NCI-H128 (cell line): ENCODE measurements around the gene CSNK2B.
"Not testable (repeated sequence)": the region's sequence is repeated elsewhere in the genome, so short reads cannot be mapped to it uniquely, and the experiment has no call there.

Experiments used
- DNase-seq: peaks from one replicate; lab custom pipeline; 2025; ENCODE audit not compliant: unreplicated experiment; lab: John Stamatoyannopoulos, UW

Gene CSNK2B

DNA sequence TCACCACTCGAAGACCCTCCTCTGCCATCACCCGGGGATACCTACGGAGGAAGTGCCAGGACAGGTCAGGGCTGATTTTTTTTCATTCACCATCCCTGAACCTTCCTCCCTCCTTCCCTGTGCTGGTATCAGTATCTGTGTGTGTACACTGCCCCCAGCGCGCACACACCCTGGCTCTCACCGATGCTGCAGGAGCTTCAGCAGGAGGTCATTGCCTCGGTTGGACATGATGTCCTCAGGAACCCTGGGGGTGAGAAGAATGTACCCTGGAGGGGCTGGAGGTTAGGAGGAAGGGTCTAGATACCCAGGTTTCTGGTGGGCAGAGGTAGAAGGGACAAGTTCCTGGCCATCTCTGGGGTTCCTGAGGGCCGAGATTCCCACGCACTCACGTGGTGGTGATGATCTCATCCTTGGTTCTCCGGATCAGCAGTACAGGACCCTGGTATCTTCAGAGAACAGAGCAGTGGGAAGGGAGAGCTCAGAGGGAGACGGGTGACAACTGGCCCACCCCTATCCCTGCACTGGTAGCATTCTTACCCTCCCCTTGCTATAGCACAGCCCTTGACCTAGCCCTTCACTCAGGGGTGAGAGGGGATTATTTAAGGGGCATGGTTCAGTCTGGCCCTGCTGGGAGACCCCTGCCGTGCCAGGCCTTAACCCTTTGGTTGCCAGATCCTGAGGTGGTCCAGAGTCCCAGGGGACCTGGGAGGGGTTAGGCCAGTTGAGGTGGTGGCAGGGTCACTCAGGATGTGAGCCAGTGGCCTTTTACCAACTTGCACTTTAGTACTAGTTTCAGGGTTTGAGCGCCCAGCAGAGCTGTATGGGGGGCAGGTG lies 22.2 kb downstream of the CSNK2B start:
- DNase-seq = no peak

DNA sequence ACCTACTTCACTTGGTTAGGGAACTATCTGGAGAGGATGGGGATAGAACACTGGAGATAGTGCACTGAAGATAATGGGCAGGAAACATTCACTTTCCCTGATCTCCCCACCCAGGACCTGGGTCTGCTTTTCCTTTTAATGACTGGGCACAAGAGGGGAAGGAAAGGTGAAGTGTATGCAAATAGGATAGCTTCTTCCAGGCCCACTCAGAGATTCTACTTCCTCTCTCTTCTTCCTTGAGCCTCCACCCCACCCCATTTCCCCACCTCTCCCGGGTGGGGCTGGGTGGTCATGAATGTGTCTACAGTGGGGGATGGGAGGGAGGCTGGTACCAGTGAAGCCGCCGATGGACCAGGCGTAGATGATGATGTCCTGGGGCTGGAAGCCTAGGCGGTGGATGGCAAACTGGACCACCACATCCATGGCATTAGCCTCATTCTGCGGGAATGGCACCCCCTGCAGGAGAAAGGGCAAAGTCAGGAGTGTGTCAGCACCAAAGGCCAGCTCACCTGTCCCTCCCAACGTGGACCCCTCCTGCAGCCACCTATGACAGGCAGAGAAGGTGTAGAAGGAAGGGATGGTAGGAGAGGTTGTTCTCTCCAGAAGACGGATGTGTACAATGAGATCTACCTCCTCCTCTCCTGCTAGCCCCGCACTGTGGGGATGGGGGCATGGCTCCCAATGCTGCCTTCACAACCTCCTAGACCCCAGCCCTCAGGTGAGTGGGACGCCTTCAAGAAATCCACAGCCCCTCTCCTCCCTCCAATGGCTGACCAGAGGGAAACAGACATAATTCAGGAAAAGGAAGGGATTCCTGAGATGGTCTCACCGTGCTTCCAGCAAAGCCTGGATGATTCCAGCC lies 23.6 kb downstream of the CSNK2B start:
- no peak for DNase-seq

DNA sequence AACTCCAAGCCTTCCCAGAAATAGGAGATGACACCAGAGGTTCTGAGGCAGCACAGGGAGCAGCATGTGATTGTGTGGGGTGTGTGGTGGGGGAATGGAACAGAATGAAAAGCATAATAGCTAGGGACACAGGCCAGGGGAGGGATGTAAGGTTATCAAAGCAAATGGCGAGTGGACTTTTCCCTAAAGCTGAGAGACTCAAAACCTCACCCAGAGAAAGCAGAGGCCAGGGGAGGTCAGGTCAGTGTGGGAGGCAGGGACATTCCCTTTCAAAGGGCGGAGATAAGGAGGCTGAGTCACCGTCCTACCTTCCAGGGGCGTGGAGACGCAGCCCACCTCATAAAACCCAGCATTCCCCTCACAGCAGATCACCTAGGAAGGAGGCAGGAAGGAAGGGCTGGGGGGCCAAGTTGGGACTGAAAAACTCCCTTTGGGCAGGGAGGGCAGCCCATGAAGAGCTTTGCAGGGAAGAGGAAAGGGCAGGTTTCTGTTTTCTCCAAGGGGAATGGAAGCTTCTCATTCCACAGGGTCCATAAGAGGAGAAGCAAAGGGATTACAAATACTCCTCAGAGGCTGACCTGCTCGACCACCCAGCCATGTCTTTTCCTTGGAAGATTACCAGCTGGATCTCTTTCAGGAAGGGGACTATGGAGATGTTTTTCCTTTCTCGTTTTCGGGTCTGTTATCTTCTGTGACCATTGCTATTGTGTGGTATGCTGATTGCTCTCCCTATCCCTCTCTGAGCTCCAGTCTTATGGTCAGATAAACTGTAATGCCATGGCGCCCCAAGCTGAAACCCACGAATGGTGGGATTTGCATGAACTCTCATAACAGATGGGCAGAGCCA lies 24.6 kb downstream of the CSNK2B start:
- DNase-seq = no peak

DNA sequence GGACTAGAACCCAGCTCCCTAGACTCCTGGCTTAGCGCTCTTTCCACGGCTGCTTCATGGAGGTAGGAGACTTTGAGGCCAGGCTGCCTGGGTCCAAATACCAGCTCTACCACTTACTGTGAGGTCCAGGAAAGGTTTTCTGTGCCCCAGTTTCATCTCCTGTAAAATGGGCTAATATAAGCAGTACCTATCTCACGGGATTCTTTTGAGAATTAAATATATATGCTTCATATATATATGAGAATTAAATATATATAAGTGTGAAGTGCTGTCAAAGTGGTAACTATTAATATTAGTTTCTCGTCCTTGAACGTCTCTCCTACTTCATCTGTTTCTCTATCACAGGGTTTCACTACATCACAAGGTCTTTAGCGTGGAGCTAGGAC lies 25.2 kb downstream of the CSNK2B start:
- DNase-seq = no peak

DNA sequence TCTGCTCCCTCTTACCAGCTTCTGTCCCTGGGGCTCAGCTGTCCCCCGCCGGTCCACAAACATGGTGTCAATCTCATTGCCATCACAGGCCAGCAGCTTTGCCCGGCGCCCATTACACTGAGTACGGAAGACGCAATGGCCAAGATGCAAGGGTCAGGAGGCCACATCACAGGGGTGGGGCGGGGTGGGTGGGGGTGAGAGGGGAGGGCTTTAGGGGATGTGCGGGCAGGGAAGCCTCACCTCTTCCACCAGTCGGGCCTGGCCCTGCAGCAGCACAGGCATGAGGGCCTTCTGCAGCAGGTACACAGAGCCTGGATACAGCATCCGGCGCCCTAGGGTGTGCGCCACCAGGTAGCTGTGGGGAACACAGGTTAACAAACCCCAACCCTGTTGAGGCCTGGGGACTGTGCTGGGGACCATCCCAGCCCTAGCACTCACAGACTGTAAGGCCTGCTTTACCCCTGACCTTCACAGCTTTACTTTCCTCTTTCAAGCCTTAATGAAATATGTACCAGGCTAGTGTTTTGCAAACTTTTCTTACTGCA lies 25.8 kb downstream of the CSNK2B start:
- no peak for DNase-seq

DNA sequence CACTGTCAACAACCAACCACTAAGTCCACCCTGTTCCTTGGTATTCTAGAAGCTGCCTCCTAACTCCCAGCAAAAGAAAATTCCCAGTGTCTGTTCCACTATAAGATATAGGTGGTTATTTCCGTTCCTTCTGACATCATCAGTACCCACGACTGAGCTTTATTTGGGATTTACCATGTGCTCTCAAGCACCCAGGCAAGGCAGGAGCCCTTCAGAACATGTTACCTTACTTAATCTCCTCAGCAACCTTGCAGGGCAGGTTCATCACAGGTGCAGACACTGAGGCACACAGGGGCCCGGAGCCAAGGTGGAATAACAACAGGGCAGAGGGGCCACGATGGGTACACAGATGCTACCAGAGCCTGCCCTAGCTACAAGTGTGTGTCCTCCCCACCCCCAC lies 26.5 kb downstream of the CSNK2B start:
- DNase-seq = no peak

DNA sequence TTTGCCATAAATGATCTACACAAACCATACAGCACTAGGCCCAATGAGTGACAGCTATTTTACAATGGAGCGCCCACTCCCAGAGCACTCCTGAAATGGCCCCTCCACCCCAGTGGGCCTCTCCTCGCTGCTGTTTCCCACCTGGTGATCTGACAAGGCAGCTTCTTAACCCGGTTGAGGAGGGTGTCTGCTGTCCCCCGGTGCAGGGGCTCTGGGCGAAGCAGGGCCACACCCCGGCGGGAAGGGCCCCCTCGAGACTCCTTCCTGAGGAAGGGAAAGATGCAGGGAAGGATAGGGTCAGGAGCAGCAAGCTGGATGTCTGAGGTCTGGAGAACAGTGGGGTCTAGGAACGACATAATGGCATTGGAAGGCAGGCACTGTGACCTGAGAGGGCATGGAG lies 27.0 kb downstream of the CSNK2B start:
- DNase-seq = no peak

GRCh38 chr6:31693535-31693934 lies 27.7 kb downstream of the CSNK2B start:
- no peak for DNase-seq

DNA sequence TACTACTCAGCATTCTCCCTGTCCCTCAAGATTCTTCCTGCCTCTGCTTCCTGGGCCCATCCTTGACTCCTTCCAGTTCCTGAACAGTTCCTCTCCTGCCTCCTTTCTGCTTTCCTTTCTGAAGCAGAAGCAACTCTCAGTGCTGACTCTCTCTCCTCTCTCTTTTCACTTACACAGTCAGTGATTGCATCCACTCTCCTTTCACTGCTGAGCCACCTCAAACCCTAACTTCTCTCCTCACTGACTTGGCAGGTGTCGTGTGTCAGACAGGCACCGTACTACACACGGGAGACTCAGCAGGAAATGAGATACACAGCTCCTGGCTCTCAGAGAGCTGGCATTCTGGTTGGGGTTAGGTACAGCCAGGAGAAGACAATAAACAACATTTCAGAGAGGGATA lies 31.7 kb downstream of the CSNK2B start:
- DNase-seq = no peak

DNA sequence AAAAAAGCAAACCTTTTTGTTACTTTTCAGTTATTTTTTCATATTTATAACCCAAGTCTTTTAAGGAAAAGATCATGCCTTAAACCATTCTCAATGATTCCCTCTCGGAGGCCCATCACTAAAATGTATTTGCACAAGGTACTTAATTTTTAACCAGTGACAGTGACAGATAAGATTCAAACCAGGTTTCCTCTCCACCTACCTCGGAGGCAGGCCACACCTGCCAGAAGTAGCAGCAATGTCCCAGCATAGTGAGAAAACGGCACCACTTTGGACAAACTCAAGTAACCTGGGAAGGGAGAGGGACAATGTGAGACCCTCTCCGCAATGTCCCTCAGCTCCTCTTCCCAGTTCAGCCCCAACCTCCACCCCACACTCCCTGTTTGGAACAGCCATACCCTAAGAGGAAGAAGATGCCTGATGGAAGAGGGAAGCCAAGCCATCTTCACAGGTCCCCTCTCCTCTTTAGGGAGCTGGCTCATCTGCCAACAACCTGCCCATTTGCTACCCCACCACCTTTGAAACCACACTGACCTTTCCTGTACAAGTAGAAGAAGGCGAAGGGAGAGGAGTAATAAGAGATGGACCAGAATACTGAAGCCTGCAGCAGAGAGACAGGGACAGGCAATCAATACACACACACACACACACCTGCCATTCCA lies 35.0 kb downstream of the CSNK2B start:
- DNase-seq = no peak

DNA sequence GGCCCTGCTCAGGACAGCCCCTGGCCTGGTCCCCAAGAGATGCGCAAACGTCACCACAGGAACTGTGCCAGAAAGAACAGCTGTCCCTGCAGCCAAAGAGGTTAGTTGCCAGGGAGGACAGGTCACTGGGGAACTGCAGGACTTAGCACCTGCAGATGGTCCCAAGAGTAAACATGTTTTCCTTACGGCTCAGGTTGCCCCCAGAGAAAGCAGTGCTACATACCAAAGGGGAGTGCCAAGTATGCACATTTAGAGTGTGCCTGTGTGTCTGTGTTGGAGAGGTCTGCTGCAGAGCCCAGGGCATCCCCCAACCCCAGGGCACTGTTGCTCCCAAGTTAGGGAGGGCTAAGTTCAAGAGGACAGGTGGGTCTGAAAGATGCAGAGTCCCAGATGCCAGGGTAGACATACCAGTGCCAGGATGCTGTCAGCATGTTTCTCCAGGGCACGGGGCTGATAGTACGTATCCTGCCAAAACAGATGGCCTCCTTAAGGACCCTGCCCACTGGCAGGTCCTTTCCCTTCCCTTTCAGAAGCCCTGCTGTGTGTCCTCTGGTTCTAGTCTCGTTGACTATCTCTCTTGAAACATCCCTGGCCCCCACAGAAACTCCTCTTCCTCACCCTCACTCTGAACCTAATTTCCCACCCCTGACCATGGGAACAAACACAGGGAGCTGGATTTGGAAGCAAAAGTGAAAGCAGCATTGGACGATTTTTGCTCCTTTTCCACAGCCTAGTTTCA lies 36.0 kb downstream of the CSNK2B start:
- no peak for DNase-seq

- no peak for DNase-seq
Observed at GRCh38 chr6:31702405-31702818, 36.5 kb downstream of the CSNK2B start.

DNA sequence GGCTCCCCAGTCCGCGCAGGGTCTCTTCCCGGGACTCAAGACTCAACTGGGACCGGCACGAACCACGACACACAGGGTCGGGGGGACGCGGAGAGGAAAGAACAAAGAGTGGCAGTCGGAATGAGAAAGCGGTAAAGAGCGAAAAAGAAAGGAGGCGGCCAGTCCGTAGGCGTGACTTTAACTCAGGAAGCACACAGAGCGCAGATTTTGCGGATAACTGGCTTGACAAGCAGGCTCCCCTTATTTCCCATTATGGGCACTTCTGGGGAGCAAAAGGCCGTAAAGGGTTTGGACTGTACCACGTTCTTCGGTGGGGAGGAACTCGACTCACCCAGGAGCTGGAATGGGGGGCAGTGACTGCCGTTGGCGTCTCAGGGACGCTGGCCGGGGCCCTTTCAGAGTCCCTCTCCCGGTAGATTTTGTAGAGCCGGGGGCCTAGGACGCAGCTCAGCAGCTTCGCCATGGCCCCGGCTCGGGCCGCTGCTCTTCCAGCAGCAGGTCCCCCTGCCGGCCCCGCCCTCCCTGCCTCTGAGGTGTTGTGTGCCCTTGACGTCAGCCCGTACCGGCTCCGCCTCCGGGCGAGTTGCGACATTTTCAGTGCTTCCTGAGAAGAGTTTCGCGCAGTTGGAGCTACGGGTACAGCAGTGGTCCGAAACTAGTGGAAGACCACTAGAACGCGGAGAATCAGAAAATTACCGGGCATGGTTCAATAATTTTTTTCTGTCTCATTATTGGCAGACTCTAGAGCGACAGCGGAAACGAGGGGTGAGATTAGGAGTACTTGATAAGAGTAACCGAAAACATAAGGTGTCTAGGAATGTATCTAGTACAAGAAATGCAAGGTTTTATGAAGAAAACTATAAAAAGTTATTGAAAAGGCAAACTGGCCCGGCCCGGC lies 37.2 kb downstream of the CSNK2B start, which contains the start of gene ABHD16A:
Gene ABHD16A (minus strand): TSS at position 506 of the 898 bp plus-strand sequence. CDS start 43 bp downstream, at position 463.
- DNase-seq = peak; percentile 89

- no peak for DNase-seq
Observed at GRCh38 chr6:31705931-31706330, 40.1 kb downstream of the CSNK2B start.

DNA sequence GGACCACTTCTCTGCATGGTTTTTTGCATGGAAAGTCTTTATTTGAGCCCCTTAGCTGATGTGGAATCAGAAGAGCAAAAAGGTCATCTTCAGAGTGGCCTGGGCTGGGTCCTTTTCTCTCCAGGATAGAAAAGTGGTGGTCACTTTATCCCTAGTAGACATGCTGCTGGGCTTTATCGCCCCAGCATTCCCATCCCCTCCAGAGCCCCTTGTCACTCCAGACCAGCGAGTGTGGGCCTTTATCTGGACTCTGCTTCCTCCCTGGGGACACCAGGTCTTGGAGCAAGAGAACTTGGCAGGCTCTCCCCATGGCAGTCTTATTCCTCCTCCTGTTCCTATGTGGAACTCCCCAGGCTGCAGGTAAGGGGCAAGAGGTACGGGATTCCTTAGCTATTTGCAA lies 40.7 kb downstream of the CSNK2B start, which contains the start of gene LY6G6F:
Gene LY6G6F (plus strand): TSS at position 268 of the 400 bp plus-strand sequence. CDS start 41 bp downstream, at position 309.
- no peak for DNase-seq

DNA sequence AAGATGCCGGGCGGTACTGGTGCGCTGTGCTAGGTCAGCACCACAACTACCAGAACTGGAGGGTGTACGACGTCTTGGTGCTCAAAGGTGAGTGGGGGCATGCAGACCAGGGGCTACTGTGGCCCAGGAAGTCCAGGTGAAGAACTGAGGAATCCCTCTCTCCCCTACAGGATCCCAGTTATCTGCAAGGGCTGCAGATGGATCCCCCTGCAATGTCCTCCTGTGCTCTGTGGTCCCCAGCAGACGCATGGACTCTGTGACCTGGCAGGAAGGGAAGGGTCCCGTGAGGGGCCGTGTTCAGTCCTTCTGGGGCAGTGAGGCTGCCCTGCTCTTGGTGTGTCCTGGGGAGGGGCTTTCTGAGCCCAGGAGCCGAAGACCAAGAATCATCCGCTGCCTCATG lies 41.8 kb downstream of the CSNK2B start:
- no peak for DNase-seq

DNA sequence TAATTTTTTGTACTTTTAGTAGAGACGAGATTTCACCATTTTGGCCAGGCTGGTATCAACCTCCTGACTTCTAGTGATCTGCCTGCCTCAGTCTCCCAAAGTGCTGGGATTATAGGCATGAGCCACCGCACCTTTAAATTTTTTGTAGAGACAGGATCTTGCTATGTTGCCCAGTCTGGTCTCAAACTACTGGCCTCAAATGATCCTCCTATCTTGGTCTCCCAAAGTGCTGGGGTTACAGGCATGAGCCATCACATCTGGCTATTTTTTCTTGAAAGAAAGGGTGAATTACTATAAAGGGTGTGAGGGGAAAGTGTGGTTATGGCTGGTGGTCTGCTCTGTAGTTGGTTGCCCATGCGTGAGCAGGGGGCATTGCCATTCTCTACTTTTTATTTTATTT lies 42.3 kb downstream of the CSNK2B start:
- DNase-seq = no peak

GRCh38 chr6:31709157-31709556 lies 43.3 kb downstream of the CSNK2B start:
- DNase-seq = not testable (repeated sequence)
